K562 (cell line): ENCODE measurements around the gene ABHD14A.

Source experiments
- BMI1 ChIP-seq: fragments of 150-350 bp; IDR thresholded peaks from 2 replicates; pipeline ENCODE4 v1.6.1; 2014; ENCODE audit warnings: low read length
- CBX2 ChIP-seq: fragments of 200-600 bp; sonication (generic); IDR thresholded peaks from one replicate; pipeline ENCODE4 v1.6.1; 2012; ENCODE audit warnings: mild to moderate bottlenecking, low read length, inconsistent platforms; ENCODE audit not compliant: insufficient read depth, poor library complexity, severe bottlenecking
- CREB1 ChIP-seq, 2 experiments: sonication (generic) in 1 of 2; formaldehyde crosslinking in 1 of 2; IDR thresholded peaks; 2 replicates each; pipeline versions ENCODE4 v1.6.1 to v1.8.0; 2012 to 2022; ENCODE audit warnings: inconsistent platforms in 1 of 2, mild to moderate bottlenecking in 1 of 2, missing genetic modification reagents in 1 of 2, moderate library complexity in 1 of 2
- GATA2 ChIP-seq: sonication (generic); formaldehyde crosslinking; IDR thresholded peaks from 2 replicates; pipeline ENCODE4 v1.4.0; 2020; ENCODE audit warnings: mild to moderate bottlenecking, missing genetic modification reagents
- MYBL2 ChIP-seq, 2 experiments: fragments of 450-650 bp in 1 of 2; sonication (generic) in 1 of 2; formaldehyde crosslinking in 1 of 2; IDR thresholded peaks; 2 replicates each; pipeline versions ENCODE4 v1.6.1 to v1.8.1; 2017 to 2022; ENCODE audit warnings: borderline replicate concordance in 1 of 2, inconsistent platforms in 1 of 2, low read depth in 1 of 2, mild to moderate bottlenecking in 1 of 2, missing genetic modification reagents in 1 of 2, moderate library complexity in 1 of 2
- RAD21 ChIP-seq, 2 experiments: fragments of 250-450 bp in 1 of 2; fragments of 450-650 bp in 1 of 2; sonication (Bioruptor Pico) in 1 of 2; formaldehyde crosslinking in 1 of 2; IDR thresholded peaks in 1 of 2; conservative IDR thresholded peaks in 1 of 2; 2 replicates each; pipeline versions ENCODE4 v1.4.0 to v1.8.0; 2020 to 2022; ENCODE audit warnings: mild to moderate bottlenecking in 2 of 2, moderate library complexity in 1 of 2
- ZNF232 ChIP-seq: sonication (generic); formaldehyde crosslinking; IDR thresholded peaks from 2 replicates; pipeline ENCODE4 v1.8.0; 2022; ENCODE audit warnings: mild to moderate bottlenecking, missing genetic modification reagents
- ZNF274 ChIP-seq: IDR thresholded peaks from 2 replicates; pipeline ENCODE4 v1.6.1; 2011; ENCODE audit warnings: low read depth, mild to moderate bottlenecking, low read length, moderate library complexity, borderline replicate concordance
- ZNF75A ChIP-seq: fragments of 450-650 bp; formaldehyde crosslinking; IDR thresholded peaks from 2 replicates; pipeline ENCODE4 v1.4.0; 2020; ENCODE audit warnings: mild to moderate bottlenecking
- TF ChIP-seq, protein P1 (sequence below), 3 experiments: IDR thresholded peaks in 2 of 3; conservative IDR thresholded peaks in 1 of 3; 2 replicates each; pipeline ENCODE4 v1.5.1; 2011 to 2012; ENCODE audit warnings: low read length in 3 of 3, mild to moderate bottlenecking in 3 of 3, control low read depth in 2 of 3, improper control_type of control experiment in 1 of 3, inconsistent platforms in 1 of 3, low read depth in 1 of 3, mixed read lengths in 1 of 3, moderate library complexity in 1 of 3; ENCODE audit not compliant: insufficient read depth in 2 of 3
- TF ChIP-seq, protein P2 (sequence below): fragments of 450-650 bp; IDR thresholded peaks from 2 replicates; pipeline ENCODE4 v1.6.1; 2018; ENCODE audit not compliant: partially characterized antibody

DNA sequence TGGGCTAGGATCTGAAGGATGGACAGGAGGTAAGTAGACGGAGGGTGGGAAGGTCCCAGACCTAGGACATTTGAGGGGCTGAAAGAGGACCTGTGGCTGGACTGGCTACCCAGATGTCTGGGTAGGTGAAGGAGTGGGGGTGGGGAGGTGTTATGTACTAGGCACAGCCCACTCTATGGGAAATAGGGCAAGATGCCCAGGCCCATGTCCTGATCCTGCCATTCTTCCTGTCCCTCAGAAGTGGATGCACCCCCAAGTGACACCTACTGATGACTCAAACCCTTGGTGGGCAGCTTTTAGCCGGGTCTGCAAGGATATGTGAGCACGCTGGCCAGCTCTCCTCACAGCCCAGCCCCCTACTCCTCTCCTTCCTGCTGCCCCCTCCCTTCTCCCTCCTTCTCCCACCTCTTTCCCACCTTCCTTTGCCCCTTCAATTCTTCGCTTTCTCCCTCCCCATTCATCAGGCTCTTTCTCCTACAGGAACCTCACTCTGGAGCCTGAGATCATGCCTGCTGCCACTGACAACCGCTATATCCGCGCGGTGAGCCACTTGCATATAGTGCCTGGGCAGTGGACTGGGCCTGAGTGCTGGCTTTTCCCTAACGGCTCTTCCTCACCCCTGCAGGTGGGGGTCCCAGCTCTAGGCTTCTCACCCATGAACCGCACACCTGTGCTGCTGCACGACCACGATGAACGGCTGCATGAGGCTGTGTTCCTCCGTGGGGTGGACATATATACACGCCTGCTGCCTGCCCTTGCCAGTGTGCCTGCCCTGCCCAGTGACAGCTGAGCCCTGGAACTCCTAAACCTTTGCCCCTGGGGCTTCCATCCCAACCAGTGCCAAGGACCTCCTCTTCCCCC lies 13.7 kb downstream of the ABHD14A start:
- TF ChIP-seq, protein P1, sequence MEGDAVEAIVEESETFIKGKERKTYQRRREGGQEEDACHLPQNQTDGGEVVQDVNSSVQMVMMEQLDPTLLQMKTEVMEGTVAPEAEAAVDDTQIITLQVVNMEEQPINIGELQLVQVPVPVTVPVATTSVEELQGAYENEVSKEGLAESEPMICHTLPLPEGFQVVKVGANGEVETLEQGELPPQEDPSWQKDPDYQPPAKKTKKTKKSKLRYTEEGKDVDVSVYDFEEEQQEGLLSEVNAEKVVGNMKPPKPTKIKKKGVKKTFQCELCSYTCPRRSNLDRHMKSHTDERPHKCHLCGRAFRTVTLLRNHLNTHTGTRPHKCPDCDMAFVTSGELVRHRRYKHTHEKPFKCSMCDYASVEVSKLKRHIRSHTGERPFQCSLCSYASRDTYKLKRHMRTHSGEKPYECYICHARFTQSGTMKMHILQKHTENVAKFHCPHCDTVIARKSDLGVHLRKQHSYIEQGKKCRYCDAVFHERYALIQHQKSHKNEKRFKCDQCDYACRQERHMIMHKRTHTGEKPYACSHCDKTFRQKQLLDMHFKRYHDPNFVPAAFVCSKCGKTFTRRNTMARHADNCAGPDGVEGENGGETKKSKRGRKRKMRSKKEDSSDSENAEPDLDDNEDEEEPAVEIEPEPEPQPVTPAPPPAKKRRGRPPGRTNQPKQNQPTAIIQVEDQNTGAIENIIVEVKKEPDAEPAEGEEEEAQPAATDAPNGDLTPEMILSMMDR (IDR thresholded peaks at IDR 0.05 in 2 of 3, conservative IDR thresholded peaks at IDR 0.05 in 1 of 3; ENCODE audit: insufficient read depth in 2 of 3, low read depth in 1 of 3, low read length in 3 of 3): no peak
- TF ChIP-seq MYBL2 (IDR thresholded peaks at IDR 0.05; ENCODE audit: low read depth): no peak
- no peak for TF ChIP-seq MYBL2 (CRISPR knock-in tag; IDR thresholded peaks at IDR 0.05; ENCODE audit: borderline replicate concordance)
- TF ChIP-seq ZNF232 (CRISPR knock-in tag): no peak
- no peak for TF ChIP-seq BMI1
- TF ChIP-seq, protein P2, sequence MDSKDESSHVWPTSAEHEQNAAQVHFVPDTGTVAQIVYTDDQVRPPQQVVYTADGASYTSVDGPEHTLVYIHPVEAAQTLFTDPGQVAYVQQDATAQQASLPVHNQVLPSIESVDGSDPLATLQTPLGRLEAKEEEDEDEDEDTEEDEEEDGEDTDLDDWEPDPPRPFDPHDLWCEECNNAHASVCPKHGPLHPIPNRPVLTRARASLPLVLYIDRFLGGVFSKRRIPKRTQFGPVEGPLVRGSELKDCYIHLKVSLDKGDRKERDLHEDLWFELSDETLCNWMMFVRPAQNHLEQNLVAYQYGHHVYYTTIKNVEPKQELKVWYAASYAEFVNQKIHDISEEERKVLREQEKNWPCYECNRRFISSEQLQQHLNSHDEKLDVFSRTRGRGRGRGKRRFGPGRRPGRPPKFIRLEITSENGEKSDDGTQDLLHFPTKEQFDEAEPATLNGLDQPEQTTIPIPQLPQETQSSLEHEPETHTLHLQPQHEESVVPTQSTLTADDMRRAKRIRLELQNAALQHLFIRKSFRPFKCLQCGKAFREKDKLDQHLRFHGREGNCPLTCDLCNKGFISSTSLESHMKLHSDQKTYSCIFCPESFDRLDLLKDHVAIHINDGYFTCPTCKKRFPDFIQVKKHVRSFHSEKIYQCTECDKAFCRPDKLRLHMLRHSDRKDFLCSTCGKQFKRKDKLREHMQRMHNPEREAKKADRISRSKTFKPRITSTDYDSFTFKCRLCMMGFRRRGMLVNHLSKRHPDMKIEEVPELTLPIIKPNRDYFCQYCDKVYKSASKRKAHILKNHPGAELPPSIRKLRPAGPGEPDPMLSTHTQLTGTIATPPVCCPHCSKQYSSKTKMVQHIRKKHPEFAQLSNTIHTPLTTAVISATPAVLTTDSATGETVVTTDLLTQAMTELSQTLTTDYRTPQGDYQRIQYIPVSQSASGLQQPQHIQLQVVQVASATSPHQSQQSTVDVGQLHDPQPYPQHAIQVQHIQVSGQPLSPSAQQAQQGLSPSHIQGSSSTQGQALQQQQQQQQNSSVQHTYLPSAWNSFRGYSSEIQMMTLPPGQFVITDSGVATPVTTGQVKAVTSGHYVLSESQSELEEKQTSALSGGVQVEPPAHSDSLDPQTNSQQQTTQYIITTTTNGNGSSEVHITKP: no peak
- TF ChIP-seq ZNF274: no peak
- TF ChIP-seq CBX2: no peak
- TF ChIP-seq GATA2 (CRISPR knock-in tag): no peak
- TF ChIP-seq CREB1 (IDR thresholded peaks at IDR 0.05): no peak
- no peak for TF ChIP-seq CREB1 (CRISPR knock-in tag; IDR thresholded peaks at IDR 0.05)
- TF ChIP-seq RAD21 (CRISPR knock-in tag; conservative IDR thresholded peaks at IDR 0.05 in 1 of 2, IDR thresholded peaks at IDR 0.05 in 1 of 2): no peak
- no peak for TF ChIP-seq ZNF75A (CRISPR knock-in tag)
